Right forelimb (tissue), 1 donor: ENCODE data around the gene UGT2B10.

Source experiments
- DNase-seq: peaks from one replicate; pipeline ENCODE4 v3.0.0-alpha.2; 2018

Gene UGT2B10

DNA sequence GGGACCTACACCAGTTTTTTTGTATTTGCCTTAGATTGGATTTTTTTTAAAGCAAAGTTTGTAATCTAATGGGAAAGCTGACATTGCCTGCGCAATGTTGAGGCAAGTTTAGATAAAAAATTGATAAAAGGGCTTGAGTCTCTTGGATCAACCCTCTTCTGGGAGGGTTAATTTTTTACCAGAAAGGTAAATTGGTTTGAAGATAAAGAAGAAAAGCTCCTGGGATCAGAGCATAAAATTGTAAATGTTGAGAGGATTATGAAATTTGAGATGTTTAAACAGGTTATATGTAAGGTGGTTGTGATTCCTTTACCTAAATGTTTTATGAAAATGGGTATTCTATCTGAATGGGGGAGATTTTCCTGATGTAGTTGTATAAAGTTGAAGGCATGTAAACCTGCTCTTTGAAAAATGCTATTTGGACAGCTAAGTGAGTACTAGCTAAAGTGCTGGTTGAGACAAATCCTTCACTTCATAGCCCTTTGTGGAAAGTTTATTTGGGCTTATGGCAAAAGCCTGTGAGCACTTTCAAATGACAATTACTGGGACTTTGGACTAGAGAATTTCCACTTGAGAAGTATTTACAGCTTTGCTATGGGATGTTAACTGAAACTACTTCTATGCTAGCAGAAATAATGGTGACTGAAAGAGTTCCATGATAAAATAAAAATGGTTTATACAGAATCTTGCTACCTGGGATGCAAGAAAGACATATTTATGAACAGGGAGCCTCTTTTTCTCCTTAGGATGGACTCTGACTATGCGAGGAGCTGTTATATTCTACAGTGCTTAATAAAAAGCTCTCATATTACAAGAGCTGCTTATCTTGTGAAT, 56.2 kb downstream of the UGT2B10 start:
- DNase-seq: no peak

DNA sequence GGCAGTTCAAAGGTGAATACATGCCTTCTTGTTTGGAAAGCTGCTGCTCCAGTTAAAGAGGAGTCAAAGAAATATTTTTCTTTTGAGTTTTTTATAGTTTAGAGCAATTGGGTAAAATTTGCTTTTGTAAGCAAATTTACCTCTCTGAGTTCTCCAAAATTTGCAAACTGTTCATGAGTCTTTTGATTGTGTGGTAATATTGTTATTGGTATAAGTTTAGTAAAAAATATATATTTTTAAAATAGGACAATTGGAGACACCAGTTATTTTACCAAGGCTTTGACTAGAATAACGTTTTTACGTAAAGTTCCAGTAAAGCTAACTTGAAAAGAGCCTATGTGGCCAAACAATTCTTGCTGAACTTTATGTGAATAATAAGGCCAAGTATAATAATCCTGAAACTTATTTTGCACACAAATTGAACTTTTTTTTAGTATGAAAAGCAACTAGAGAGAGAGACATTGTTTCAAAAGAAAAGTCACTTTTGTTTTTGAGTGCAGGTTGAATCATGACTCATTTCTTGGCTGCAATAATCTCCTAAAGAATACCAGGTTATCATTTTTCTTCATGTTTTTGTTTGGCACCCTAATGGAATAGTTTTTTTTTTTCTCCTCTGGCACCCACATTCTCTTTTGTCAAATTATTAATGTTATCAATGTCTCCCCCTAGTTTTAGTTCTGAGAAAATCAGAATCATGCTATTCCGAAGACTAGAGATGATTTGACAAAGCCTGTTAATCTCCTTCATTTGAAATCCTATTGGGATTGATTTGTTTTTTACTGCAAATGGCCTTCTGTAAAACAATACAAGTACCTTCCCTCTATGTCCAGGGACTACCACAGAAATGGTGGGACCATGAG, 57.1 kb downstream of the UGT2B10 start:
- DNase-seq: no peak

DNA sequence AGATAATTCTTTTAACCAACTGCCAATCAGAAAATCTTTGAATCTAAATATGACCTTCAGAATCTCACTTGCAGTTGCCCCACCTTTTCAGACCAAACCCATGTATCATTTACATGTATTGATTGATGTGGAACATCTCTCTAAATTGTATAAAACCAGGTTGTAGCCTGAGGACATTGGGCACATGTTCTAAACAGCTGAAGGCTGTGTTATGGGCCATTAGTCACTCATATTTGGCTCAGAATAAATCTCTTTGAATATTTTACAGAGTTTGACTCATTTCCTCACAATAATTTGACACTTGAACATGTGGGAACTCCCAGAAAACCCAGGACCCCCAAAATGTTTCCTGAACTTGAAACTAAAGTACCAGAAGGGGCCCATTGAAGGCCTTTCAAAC, 58.7 kb downstream of the UGT2B10 start:
- DNase-seq: no peak

DNA sequence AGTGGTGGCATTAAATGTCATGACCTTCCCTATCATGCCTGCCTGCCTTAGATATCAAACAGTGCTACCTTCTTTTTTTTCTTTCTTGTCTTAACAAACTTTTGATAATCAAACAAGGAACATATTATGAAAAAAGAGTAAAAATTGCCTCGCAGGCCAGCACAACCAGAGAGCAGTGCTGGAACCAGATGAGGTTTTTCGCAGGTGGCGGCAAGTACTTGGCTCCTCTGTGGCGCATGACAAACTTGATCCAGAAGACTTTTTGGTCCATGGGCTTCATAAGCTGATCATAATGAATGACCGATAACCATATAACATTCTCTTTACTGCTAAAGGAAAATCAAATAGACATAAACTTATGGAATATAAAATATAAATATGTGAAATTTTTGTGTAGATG, 61.8 kb downstream of the UGT2B10 start:
- no peak for DNase-seq

DNA sequence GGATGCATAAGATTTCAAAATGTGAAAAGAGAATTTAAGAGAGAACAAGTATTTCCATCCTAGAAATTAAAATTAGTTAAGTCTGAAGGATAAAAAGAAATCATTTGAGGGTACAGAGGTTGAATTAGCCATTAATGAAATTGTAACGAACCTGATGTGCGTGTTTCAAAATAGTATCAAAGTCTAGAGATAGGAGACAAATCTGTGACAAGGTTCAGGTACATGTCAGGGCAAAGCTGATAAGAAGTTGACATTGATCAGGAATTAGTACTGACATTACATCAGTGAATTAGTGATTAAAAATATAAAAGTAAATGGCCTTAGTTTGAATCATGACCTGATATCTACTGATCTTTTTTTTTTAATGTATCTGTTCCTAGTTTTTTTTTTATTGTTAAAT, 62.3 kb downstream of the UGT2B10 start:
- no peak for DNase-seq
